GM12878 (cell line): ENCODE results near the gene ZNF836. TPM values are rescaled to one million over a fixed set of nuclear protein-coding genes. Genes with fewer than 3 reads are reported as not detected.

Experiments used
- ATAC-seq: fragments of 200-7000 bp; cut with Tn5 transposase; 3 replicates; pipeline ENCODE4 v1.9.1; 2020; ENCODE audit warnings: mild to moderate bottlenecking, moderate library complexity
- BruUV-seq: library from RNA; stranded (reverse); fragments of 400-500 nt; replicated peaks from 2 replicates; lab custom pipeline; 2021; lab: Mats Ljungman, UMichigan
- CTCF ChIA-PET: fragments of 300-600 bp; sonication (Branson Sonifier 250); formaldehyde crosslinking; extraction: SDS; loops from one replicate; lab custom pipeline; 2021; ENCODE audit warnings: inconsistent platforms; lab: Yijun Ruan, JAX
- POLR2A ChIA-PET: fragments of 350-600 bp; formaldehyde crosslinking; extraction: SDS; loops from one replicate; lab custom pipeline; 2021; ENCODE audit warnings: inconsistent platforms; lab: Charles Lee
- RAD21 ChIA-PET: fragments of 300-600 bp; sonication (Branson Sonifier 250); formaldehyde crosslinking; loops from one replicate; lab custom pipeline; 2023; ENCODE audit warnings: antibody characterized with exemption; ENCODE audit not compliant: unreplicated experiment; lab: Charles Lee
- SMC1A ChIA-PET: fragments of 300-600 bp; sonication (Branson Sonifier 250); formaldehyde crosslinking; loops from one replicate; lab custom pipeline; 2023; ENCODE audit not compliant: unreplicated experiment, uncharacterized antibody; lab: Charles Lee
- DNase-seq: peaks from one replicate; pipeline ENCODE4 v3.0.0-alpha.2; 2011; ENCODE audit warnings: low read depth, low spot score
- FAIRE-seq: peaks from 3 replicates; lab custom pipeline; 2011; peaks lifted over from hg19 to GRCh38; lab: Jason Lieb, UNC
- H2AFZ ChIP-seq: 2 replicates; pipeline ENCODE4 v1.6.0; 2011; ENCODE audit warnings: low read depth, low read length, control low read depth; ENCODE audit not compliant: control insufficient read depth
- H3K27ac ChIP-seq: 2 replicates; pipeline ENCODE4 v1.5.1; 2011; ENCODE audit warnings: control low read depth; ENCODE audit not compliant: control insufficient read depth, insufficient read depth
- H3K27me3 ChIP-seq, 2 experiments: replicated peaks in 1 of 2; 2 replicates each; pipeline versions ENCODE4 v1.6.0 to v1.6.1; 2011; ENCODE audit warnings: low read length in 1 of 2; ENCODE audit not compliant: control insufficient read depth in 2 of 2, insufficient read depth in 2 of 2
- H3K36me3 ChIP-seq, 2 experiments: 2 replicates each; pipeline ENCODE4 v1.5.1; 2011; ENCODE audit warnings: low read length in 1 of 2; ENCODE audit not compliant: control insufficient read depth in 2 of 2, insufficient read depth in 2 of 2
- H3K4me1 ChIP-seq: 2 replicates; pipeline ENCODE4 v1.6.1; 2011; ENCODE audit warnings: mild to moderate bottlenecking, low read length, moderate library complexity, mixed read lengths; ENCODE audit not compliant: control insufficient read depth, insufficient read depth
- H3K4me2 ChIP-seq: 2 replicates; pipeline ENCODE4 v1.6.0; 2011; ENCODE audit warnings: control low read depth; ENCODE audit not compliant: control insufficient read depth, insufficient read depth
- H3K4me3 ChIP-seq: fragments of 200-600 bp; sonication (generic); 2 replicates; pipeline ENCODE4 v1.5.1; 2016
- H3K79me2 ChIP-seq: 2 replicates; pipeline ENCODE4 v1.6.0; 2011; ENCODE audit warnings: low read length; ENCODE audit not compliant: control insufficient read depth, insufficient read depth
- H3K9ac ChIP-seq: 2 replicates; pipeline ENCODE4 v1.8.0; 2011; ENCODE audit warnings: low read length, control low read depth, mixed read lengths; ENCODE audit not compliant: control insufficient read depth, insufficient read depth
- H3K9me3 ChIP-seq: replicated peaks from 3 replicates; pipeline ENCODE4 v1.5.1; 2011; ENCODE audit warnings: mild to moderate bottlenecking, low read length; ENCODE audit not compliant: control insufficient read depth, insufficient read depth
- H4K20me1 ChIP-seq: 2 replicates; pipeline ENCODE4 v1.6.0; 2011; ENCODE audit not compliant: control insufficient read depth, insufficient read depth
- BCLAF1 ChIP-seq: fragments of 450-650 bp; IDR thresholded peaks from 2 replicates; pipeline ENCODE4 v1.6.1; 2017; ENCODE audit warnings: antibody characterized with exemption, mild to moderate bottlenecking, moderate library complexity
- CBX5 ChIP-seq: sonication (generic); IDR thresholded peaks from 2 replicates; pipeline ENCODE4 v1.6.1; 2016; ENCODE audit warnings: low read depth, moderate library complexity, mild to moderate bottlenecking, inconsistent platforms
- E4F1 ChIP-seq: fragments of 450-650 bp; IDR thresholded peaks from 2 replicates; pipeline ENCODE4 v1.6.1; 2018; ENCODE audit warnings: borderline replicate concordance, mild to moderate bottlenecking; ENCODE audit not compliant: partially characterized antibody
- HDGF ChIP-seq: fragments of 450-650 bp; IDR thresholded peaks from 2 replicates; pipeline ENCODE4 v1.6.1; 2016; ENCODE audit warnings: antibody characterized with exemption
- KLF5 ChIP-seq: fragments of 450-650 bp; IDR thresholded peaks from 2 replicates; pipeline ENCODE4 v1.6.1; 2014; ENCODE audit warnings: mild to moderate bottlenecking; ENCODE audit not compliant: partially characterized antibody
- NFYA ChIP-seq: IDR thresholded peaks from 2 replicates; pipeline ENCODE4 v1.6.1; 2011; ENCODE audit warnings: low read depth, mild to moderate bottlenecking, low read length, improper control_type of control experiment, borderline replicate concordance
- NKRF ChIP-seq: fragments of 450-650 bp; conservative IDR thresholded peaks from 2 replicates; pipeline ENCODE4 v1.6.1; 2017; ENCODE audit warnings: mild to moderate bottlenecking, moderate library complexity
- RAD51 ChIP-seq: fragments of 450-650 bp; IDR thresholded peaks from 2 replicates; pipeline ENCODE4 v1.6.1; 2016; ENCODE audit warnings: moderate library complexity, mild to moderate bottlenecking, inconsistent platforms
- RELB ChIP-seq: fragments of 450-650 bp; IDR thresholded peaks from 2 replicates; pipeline ENCODE4 v1.6.1; 2017; ENCODE audit warnings: low read depth, mild to moderate bottlenecking, moderate library complexity
- ZBTB4 ChIP-seq: fragments of 450-650 bp; formaldehyde crosslinking; IDR thresholded peaks from 2 replicates; pipeline ENCODE4 v1.4.0; 2022; ENCODE audit warnings: mild to moderate bottlenecking, moderate library complexity
- ZNF274 ChIP-seq: IDR thresholded peaks from one replicate; pipeline ENCODE4 v1.8.0; 2011; ENCODE audit not compliant: insufficient read length, insufficient read depth
- WGBS: methylation state at CpG from one replicate; pipeline ENCODE4 v1.1.6; 2016; ENCODE audit warnings: low lambda C conversion rate; ENCODE audit not compliant: insufficient replicate concordance, insufficient coverage; ENCODE audit errors: missing lambda C conversion rate; 5-methylcytosine and 5-hydroxymethylcytosine counted together
- in situ Hi-C: fragments of 300-500 bp; cut with MboI; formaldehyde crosslinking; loops from 9 replicates; pipeline ENCODE4 v1.14.3; 2018; ENCODE audit warnings: mixed read lengths
- intact Hi-C: fragments of 100-400 bp; cut with micrococcal nuclease; formaldehyde crosslinking; loops from one replicate; pipeline ENCODE4 v1.14.2; 2022; ENCODE audit not compliant: unreplicated experiment
- polyA plus RNA-seq, 11 experiments: library from polyadenylated mRNA; depleted of rRNA in 4 of 11; unstranded in 6 of 11; stranded (reverse) in 5 of 11; fragments of >200 nt; fragmentation: Nextera tagmentation in 4 of 11; fragmentation: Illumina TruSeq in 1 of 11; extraction: Ambion mirVana in 4 of 11; extraction: Trizol in 1 of 11; gene quantifications; 1 replicate in 1 of 11; 2 replicates in 10 of 11; pipeline versions ENCODE4 v1.2.1 to v1.2.3, GENCODE V29; 2011 to 2016; ENCODE audit warnings: inconsistent platforms in 2 of 11, missing spikeins in 2 of 11, low read depth in 1 of 11
- total RNA-seq, 4 experiments: library from RNA; depleted of rRNA in 3 of 4; stranded (reverse); fragments of >200 nt in 3 of 4; fragmentation: Illumina TruSeq in 1 of 4; extraction: Trizol in 1 of 4; gene quantifications; 2 replicates each; pipeline versions ENCODE4 v1.2.1 to v1.2.3, GENCODE V29; 2013 to 2021

Gene ZNF836
- total and polyA plus RNA-seq, 10 of the 15 experiments (the other 5 are each of a cell fraction or from before 2014, with no cell fraction given): 4.5 to 9.2 (median 6.2) TPM

- no peak for TF ChIP-seq NKRF
- TF ChIP-seq RAD51: no peak
- no peak for TF ChIP-seq BCLAF1
- TF ChIP-seq ZNF274: peak; percentile 96
- TF ChIP-seq KLF5: no peak
- no peak for TF ChIP-seq NFYA
- TF ChIP-seq ZBTB4 (CRISPR knock-in tag): no peak
- no peak for TF ChIP-seq E4F1
- no peak for TF ChIP-seq RELB
- TF ChIP-seq CBX5: peak; percentile 82; the same call in 1 of the 2 replicates
- TF ChIP-seq HDGF: no peak
- TF ChIP-seq, all 136 proteins: peak for 2
- intact Hi-C loops (no loop called here), in situ Hi-C loops (no loop called here)
- H3K27me3 ChIP-seq: no peaks in the 10 kb centered on the region
- BruUV-seq: no TSS peak
- no peak overlapping the region for H2AFZ ChIP-seq
- ChIA-PET SMC1A (no interaction called here), RAD21 (no interaction called here), POLR2A (no interaction called here), CTCF (no interaction called here)
- H3K4me1 ChIP-seq: no peaks in the 10 kb centered on the region
- FAIRE-seq: no peak
- H3K9ac ChIP-seq: no peak overlapping the region
- 93% methylated on average over 12 of the region's 12 CpGs for WGBS
- no peak overlapping the region for H3K4me2 ChIP-seq
- H3K79me2 ChIP-seq: no peaks in the 10 kb centered on the region
- H3K4me3 ChIP-seq: no peak overlapping the region
- H4K20me1 ChIP-seq: no peaks in the 10 kb centered on the region
- DNase-seq: no peak
- ATAC-seq: no peak
- H3K9me3 ChIP-seq: peaks cover 61% of the 10 kb centered on the region
- no peak overlapping the region for H3K27ac ChIP-seq
- peaks cover 2 to 7% of the 10 kb centered on the region in 2 experiments for H3K36me3 ChIP-seq
These were observed 55.8 kb downstream of the ZNF836 start for GRCh38 chr19:52115526-52116053.
